ENCODE measurements around the gene CANX. TPM values are rescaled to one million over a fixed set of nuclear protein-coding genes. Genes with fewer than 3 reads are reported as not detected.

CANX gene
- total RNA-seq, 3 donors from 2014 or later (not counting 1 experiment from before 2014, with no cell fraction given), result 233 to 291 (median 260) TPM

DNA sequence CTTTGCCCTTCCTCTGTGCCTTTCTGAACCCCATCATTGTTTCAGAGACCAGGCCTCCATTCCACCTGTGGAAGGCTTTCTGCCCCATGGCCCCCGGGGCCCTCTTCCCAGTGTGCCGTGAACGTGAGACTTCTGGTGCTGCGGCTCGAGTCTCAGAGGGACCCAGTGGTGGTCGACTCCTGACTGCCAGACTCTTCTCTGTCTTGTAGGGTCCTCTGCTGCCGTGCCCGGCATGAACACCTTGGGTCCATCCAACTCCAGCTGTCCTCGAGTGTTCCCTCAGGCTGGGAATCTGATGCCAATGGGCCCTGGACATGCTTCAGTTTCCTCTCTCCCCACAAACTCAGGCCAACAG is 74.9 kb downstream of the CANX start:
- no peak overlapping the region for H3K27ac Mint-ChIP-seq
- 97% methylated on average over 9 of the region's 9 CpGs for WGBS (ENCODE audit: insufficient coverage)
- ATAC-seq (no peak), DNase-seq (no peak)
- H3K4me3 Mint-ChIP-seq, result no peak overlapping the region
- H3K9me3 Mint-ChIP-seq, result no peaks in the 10 kb centered on the region
- Histone ChIP-seq H3K4me3 (ENCODE audit: low read length) (no peak overlapping the region), H3K9me3 (ENCODE audit: control insufficient read depth, insufficient read depth, low read length) (no peaks in the 10 kb centered on the region), H3K36me3 (ENCODE audit: control insufficient read depth, insufficient read depth, low read length) (peaks cover 81% of the 10 kb centered on the region), H3K4me1 (ENCODE audit: control insufficient read depth, insufficient read depth, low read length) (peaks cover 8% of the 10 kb centered on the region), H3K27me3 (ENCODE audit: control insufficient read depth, insufficient read depth, low read length) (no peaks in the 10 kb centered on the region), H3K27ac (ENCODE audit: low read length) (no peak overlapping the region)
- TF ChIP-seq CTCF (IDR thresholded peaks at IDR 0.05), result no peak
- H3K27me3 Mint-ChIP-seq (ENCODE audit: low read depth in 2 of 2), result no peaks in the 10 kb centered on the region
- no peaks in the 10 kb centered on the region for H3K36me3 Mint-ChIP-seq
- peaks cover 11 to 19% of the 10 kb centered on the region in 2 donors for H3K4me1 Mint-ChIP-seq
- intact Hi-C loops (cut with micrococcal nuclease), result no loop called here

- H3K36me3 Mint-ChIP-seq, result no peaks in the 10 kb centered on the region
- no peak overlapping the region for H3K4me3 Mint-ChIP-seq
These were observed 75.7 kb downstream of the CANX start for GRCh38 chr5:179774442-179774841.

DNA sequence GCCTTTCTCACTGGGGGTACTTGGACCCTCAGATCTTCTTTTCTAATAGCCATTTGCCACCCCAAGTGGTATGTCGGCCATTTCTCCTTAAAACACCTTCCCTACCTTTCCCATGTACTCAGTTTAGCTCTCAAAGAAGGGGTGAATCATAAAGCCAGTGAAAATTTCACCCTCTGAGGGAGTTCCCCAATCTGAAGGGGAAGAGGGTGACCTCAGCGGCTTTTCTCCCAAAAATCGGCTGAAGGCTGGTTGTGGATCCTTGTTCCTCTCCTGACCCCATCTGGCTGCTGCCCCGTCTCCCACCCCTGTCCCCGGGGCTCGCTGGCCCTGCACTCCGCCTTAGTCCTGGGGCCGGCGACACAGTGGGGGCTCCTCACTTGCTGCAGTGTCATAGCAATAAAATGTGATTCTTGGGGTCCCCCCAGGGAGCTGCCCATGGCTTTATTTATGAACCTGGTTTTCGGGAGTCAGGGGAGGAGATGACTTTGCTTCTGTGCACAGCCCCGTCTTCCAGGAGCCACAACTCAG is 77.7 kb downstream of the CANX start:
- peaks cover 20 to 22% of the 10 kb centered on the region in 2 donors for H3K4me1 Mint-ChIP-seq
- WGBS (ENCODE audit: insufficient coverage), result 96% methylated on average over 11 of the region's 11 CpGs
- no peak overlapping the region for H3K27ac ChIP-seq (ENCODE audit: low read length)
- TF ChIP-seq CTCF (IDR thresholded peaks at IDR 0.05), result no peak
- no peaks in the 10 kb centered on the region for H3K27me3 Mint-ChIP-seq (ENCODE audit: low read depth in 2 of 2)
- H3K9me3 ChIP-seq (ENCODE audit: control insufficient read depth, insufficient read depth, low read length), result no peaks in the 10 kb centered on the region
- intact Hi-C loops (cut with micrococcal nuclease), result no loop called here
- peaks cover 62% of the 10 kb centered on the region for H3K36me3 ChIP-seq (ENCODE audit: control insufficient read depth, insufficient read depth, low read length)
- no peak overlapping the region for H3K27ac Mint-ChIP-seq
- H3K27me3 ChIP-seq (ENCODE audit: control insufficient read depth, insufficient read depth, low read length), result no peaks in the 10 kb centered on the region
- DNase-seq, result no peak
- no peak overlapping the region for H3K4me3 Mint-ChIP-seq
- no peak overlapping the region for H3K4me3 ChIP-seq (ENCODE audit: low read length)
- no peaks in the 10 kb centered on the region for H3K36me3 Mint-ChIP-seq
- peaks cover 6% of the 10 kb centered on the region for H3K4me1 ChIP-seq (ENCODE audit: control insufficient read depth, insufficient read depth, low read length)
- no peaks in the 10 kb centered on the region for H3K9me3 Mint-ChIP-seq
- no peak for ATAC-seq

More at GRCh38 chr5:179774442-179774841, 75.7 kb downstream of the CANX start:
- WGBS (ENCODE audit: insufficient coverage), result 99% methylated on average over 12 of the region's 12 CpGs
- Mint-ChIP-seq H3K9me3 (no peaks in the 10 kb centered on the region), H3K27me3 (ENCODE audit: low read depth in 2 of 2) (no peaks in the 10 kb centered on the region), H3K4me1 (peaks cover 13 to 15% of the 10 kb centered on the region in 2 donors), H3K27ac (no peak overlapping the region)
- no peak for TF ChIP-seq CTCF (IDR thresholded peaks at IDR 0.05)
- no peak overlapping the region for H3K4me3 ChIP-seq (ENCODE audit: low read length)
- DNase-seq (no peak), ATAC-seq (no peak)
- H3K9me3 ChIP-seq (ENCODE audit: control insufficient read depth, insufficient read depth, low read length), result no peaks in the 10 kb centered on the region
- no peak overlapping the region for H3K27ac ChIP-seq (ENCODE audit: low read length)
- H3K4me1 ChIP-seq (ENCODE audit: control insufficient read depth, insufficient read depth, low read length), result peaks cover 9% of the 10 kb centered on the region
- peaks cover 76% of the 10 kb centered on the region for H3K36me3 ChIP-seq (ENCODE audit: control insufficient read depth, insufficient read depth, low read length)
- intact Hi-C loops (cut with micrococcal nuclease), result no loop called here
- H3K27me3 ChIP-seq (ENCODE audit: control insufficient read depth, insufficient read depth, low read length), result no peaks in the 10 kb centered on the region

DNA sequence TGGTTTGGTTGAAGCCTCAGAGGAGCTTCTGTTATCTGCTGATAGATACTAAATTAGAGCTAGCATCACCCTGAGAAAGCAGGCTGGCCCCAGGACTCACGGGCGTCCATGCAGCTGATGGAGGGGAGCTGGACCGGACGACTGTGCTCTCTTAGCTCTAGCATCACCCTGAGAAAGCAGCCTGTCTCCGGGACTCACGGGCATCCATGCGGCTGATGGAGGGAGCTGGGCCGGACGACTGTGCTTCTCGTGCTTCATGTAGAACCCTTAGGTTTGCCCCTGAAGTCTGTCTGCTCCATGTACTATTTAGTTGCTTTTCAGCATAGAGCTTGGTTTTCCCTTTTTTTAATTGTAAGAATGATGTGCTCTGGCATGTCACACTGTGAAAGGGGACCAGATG is 78.7 kb downstream of the CANX start:
- no peak for DNase-seq
- H3K4me3 ChIP-seq (ENCODE audit: low read length), result no peak overlapping the region
- no peak for TF ChIP-seq CTCF (IDR thresholded peaks at IDR 0.05)
- no peaks in the 10 kb centered on the region for H3K9me3 ChIP-seq (ENCODE audit: control insufficient read depth, insufficient read depth, low read length)
- Mint-ChIP-seq H3K27ac (peak overlapping the region; percentile 18 to 72), H3K4me1 (peaks cover 20 to 22% of the 10 kb centered on the region in 2 donors), H3K4me3 (no peak overlapping the region), H3K9me3 (no peaks in the 10 kb centered on the region), H3K36me3 (no peaks in the 10 kb centered on the region), H3K27me3 (ENCODE audit: low read depth in 2 of 2) (no peaks in the 10 kb centered on the region)
- peaks cover 55% of the 10 kb centered on the region for H3K36me3 ChIP-seq (ENCODE audit: control insufficient read depth, insufficient read depth, low read length)
- WGBS (ENCODE audit: insufficient coverage), result 96% methylated on average over 10 of the region's 10 CpGs
- no peaks in the 10 kb centered on the region for H3K27me3 ChIP-seq (ENCODE audit: control insufficient read depth, insufficient read depth, low read length)
- no peak overlapping the region for H3K27ac ChIP-seq (ENCODE audit: low read length)
- H3K4me1 ChIP-seq (ENCODE audit: control insufficient read depth, insufficient read depth, low read length), result peaks cover 6% of the 10 kb centered on the region
- no peak for ATAC-seq
- intact Hi-C loops (cut with micrococcal nuclease), result no loop called here

All from natural killer cell (primary cell).